K562 (cell line): ENCODE measurements around the gene RNF175. TPM values are rescaled to one million over a fixed set of nuclear protein-coding genes. Genes with fewer than 3 reads are reported as not detected.

ENCODE experiments used
- ATAC-seq: fragments of 200-7000 bp; cut with Tn5 transposase; 3 replicates; pipeline ENCODE4 v1.9.1; 2020; ENCODE audit warnings: moderate library complexity
- BruUV-seq: library from RNA; stranded (reverse); fragments of 400-500 nt; replicated peaks from 2 replicates; lab custom pipeline; 2021; lab: Mats Ljungman, UMichigan
- CTCF ChIA-PET: fragments of 300-600 bp; formaldehyde crosslinking; extraction: SDS; loops from one replicate; lab custom pipeline; 2021; ENCODE audit warnings: low intra/inter-chr PET ratio; lab: Yijun Ruan, JAX
- POLR2A ChIA-PET: fragments of 300-600, 350-650 bp; sonication (Branson Sonifier 250); formaldehyde crosslinking; extraction: SDS; loops from one replicate; lab custom pipeline; 2021; ENCODE audit warnings: antibody characterized with exemption, inconsistent platforms; lab: Yijun Ruan, JAX
- DNase-seq, 4 experiments: peaks; one replicate each; pipeline versions ENCODE4 v3.0.0 to v3.0.0-alpha.2; 2011 to 2018; ENCODE audit warnings: low spot score in 3 of 4, mixed read lengths in 3 of 4; ENCODE audit errors: extremely low read depth in 1 of 4
- FAIRE-seq: peaks from 2 replicates; lab custom pipeline; 2011; peaks lifted over from hg19 to GRCh38; lab: Jason Lieb, UNC
- H2AFZ ChIP-seq: 2 replicates; pipeline ENCODE4 v1.6.0; 2011; ENCODE audit warnings: low read depth, low read length, control low read depth, inconsistent platforms
- H3K27ac ChIP-seq: fragments of 200-600 bp; 3 replicates; pipeline ENCODE4 v1.8.0; 2011; ENCODE audit warnings: low read depth, mild to moderate bottlenecking, control low read depth, inconsistent platforms, low read length, moderate library complexity, mixed read lengths; ENCODE audit errors: extremely low read depth
- H3K27me3 ChIP-seq, 2 experiments: fragments of 300-600 bp in 1 of 2; 2 replicates in 1 of 2; 3 replicates in 1 of 2; pipeline versions ENCODE4 v1.6.0 to v1.8.0; 2011; ENCODE audit warnings: inconsistent platforms in 2 of 2, low read length in 2 of 2, mild to moderate bottlenecking in 1 of 2, mixed read lengths in 1 of 2, moderate library complexity in 1 of 2; ENCODE audit not compliant: control insufficient read depth in 2 of 2, insufficient read depth in 2 of 2
- H3K36me3 ChIP-seq: fragments of 300-600 bp; 3 replicates; pipeline ENCODE4 v1.8.0; 2011; ENCODE audit warnings: mild to moderate bottlenecking, low read length, inconsistent platforms; ENCODE audit not compliant: control insufficient read depth, insufficient read depth
- H3K4me1 ChIP-seq, 2 experiments: fragments of 200-600 bp in 1 of 2; replicated peaks in 1 of 2; 2 replicates in 1 of 2; 3 replicates in 1 of 2; pipeline versions ENCODE4 v1.5.1 to v1.8.0; 2011; ENCODE audit warnings: inconsistent platforms in 2 of 2, low read length in 2 of 2, mild to moderate bottlenecking in 1 of 2, mixed read lengths in 1 of 2, moderate library complexity in 1 of 2; ENCODE audit not compliant: control insufficient read depth in 2 of 2, insufficient read depth in 2 of 2
- H3K4me2 ChIP-seq: 2 replicates; pipeline ENCODE4 v1.6.1; 2011; ENCODE audit warnings: low read length, control low read depth, inconsistent platforms, mixed read lengths; ENCODE audit not compliant: insufficient read depth
- H3K4me3 ChIP-seq: fragments of 200-600 bp; sonication (generic), shearing (Covaris generic); 2 replicates; pipeline ENCODE4 v1.5.1; 2016; ENCODE audit warnings: control low read depth, inconsistent platforms
- H3K79me2 ChIP-seq: fragments of 200-600 bp; 3 replicates; pipeline ENCODE4 v1.8.0; 2011; ENCODE audit warnings: low read length, inconsistent platforms; ENCODE audit not compliant: control insufficient read depth, insufficient read depth
- H3K9ac ChIP-seq, 2 experiments: 2 replicates each; pipeline versions ENCODE4 v1.6.0 to v1.6.1; 2011; ENCODE audit warnings: low read depth in 2 of 2, low read length in 2 of 2, control low read depth in 1 of 2, inconsistent platforms in 1 of 2, mild to moderate bottlenecking in 1 of 2, mixed read lengths in 1 of 2; ENCODE audit not compliant: insufficient read depth in 1 of 2
- H3K9me1 ChIP-seq: one replicate; pipeline ENCODE4 v1.6.0; 2011; ENCODE audit warnings: inconsistent platforms, mild to moderate bottlenecking, low read length, moderate library complexity; ENCODE audit not compliant: control insufficient read depth, insufficient read depth
- H3K9me3 ChIP-seq: replicated peaks from 2 replicates; pipeline ENCODE4 v1.5.1; 2011; ENCODE audit warnings: low read depth, low read length, inconsistent platforms; ENCODE audit not compliant: control insufficient read depth, insufficient read depth
- H4K20me1 ChIP-seq: replicated peaks from 2 replicates; pipeline ENCODE4 v1.6.1; 2011; ENCODE audit warnings: low read length, inconsistent platforms, mixed read lengths; ENCODE audit not compliant: control insufficient read depth, insufficient read depth
- ZNF778 ChIP-seq: fragments of 450-650 bp; formaldehyde crosslinking; IDR thresholded peaks from 2 replicates; pipeline ENCODE4 v1.4.0; 2020; ENCODE audit warnings: mild to moderate bottlenecking, moderate library complexity
- WGBS: fragments of 100-300 bp; shearing (Covaris generic); methylation state at CpG from one replicate; pipeline ENCODE4 v1.1.6; 2016; ENCODE audit warnings: low coverage, mixed read lengths; ENCODE audit not compliant: insufficient coverage; ENCODE audit errors: missing lambda C conversion rate; 5-methylcytosine and 5-hydroxymethylcytosine counted together
- in situ Hi-C: fragments of 300-500 bp; cut with MboI; formaldehyde crosslinking; loops from 4 replicates; pipeline ENCODE4 v1.15.0; 2018; ENCODE audit warnings: inconsistent platforms, mixed read lengths
- intact Hi-C: fragments of 100-400 bp; cut with micrococcal nuclease; formaldehyde crosslinking; loops from 2 replicates; pipeline ENCODE4 v1.14.2; 2022
- polyA plus RNA-seq, 8 experiments: library from polyadenylated mRNA; depleted of rRNA in 4 of 8; stranded (reverse) in 5 of 8; unstranded in 3 of 8; fragments of >200 nt; fragmentation: Nextera tagmentation in 2 of 8; fragmentation: Illumina TruSeq in 1 of 8; extraction: Ambion mirVana in 2 of 8; extraction: Trizol in 1 of 8; gene quantifications; 2 replicates each; pipeline versions ENCODE4 v1.2.1 to v1.2.3, GENCODE V29; 2011 to 2014; ENCODE audit warnings: inconsistent platforms in 1 of 8, missing spikeins in 1 of 8
- total RNA-seq, 7 experiments: library from RNA; depleted of rRNA in 6 of 7; stranded (reverse); fragments of >200 nt in 6 of 7; fragmentation: Illumina TruSeq in 2 of 7; extraction: Trizol in 2 of 7; gene quantifications; 2 replicates each; pipeline versions ENCODE4 v1.2.1 to v1.2.3, GENCODE V29; 2011 to 2021; ENCODE audit warnings: low replicate concordance in 1 of 7
- TF ChIP-seq, protein P1 (sequence below): sonication (generic); formaldehyde crosslinking; IDR thresholded peaks from 2 replicates; pipeline ENCODE4 v1.8.0; 2023; ENCODE audit warnings: missing genetic modification reagents, mild to moderate bottlenecking, borderline replicate concordance

Gene RNF175
- total and polyA plus RNA-seq, 9 of the 15 experiments (the other 6 are each of a cell fraction or from before 2014, with no cell fraction given), result not detected

DNA sequence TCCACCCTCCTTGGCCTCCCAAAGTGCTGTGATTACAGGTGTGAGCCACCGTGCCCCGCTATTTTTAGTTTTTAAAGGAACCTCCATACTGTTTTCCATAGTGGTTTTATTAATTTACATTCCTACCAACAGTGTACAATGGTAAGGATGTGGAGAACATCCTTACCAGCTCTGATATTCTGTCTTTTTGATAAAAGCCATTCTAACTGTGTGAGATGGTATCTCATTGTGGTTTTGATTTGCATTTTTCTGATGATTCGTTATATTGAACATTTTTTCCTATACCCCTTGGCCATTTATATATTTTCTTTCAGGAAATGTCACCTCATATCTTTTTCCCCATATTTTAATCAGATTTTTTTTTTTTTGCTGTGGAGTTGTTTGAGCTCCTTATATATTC, 90.0 kb downstream of the RNF175 start:
- 0% methylated on average over 3 of the region's 3 CpGs for WGBS
- H3K36me3 ChIP-seq, result no peaks in the 10 kb centered on the region
- no TSS peak for BruUV-seq
- H3K9me3 ChIP-seq, result no peaks in the 10 kb centered on the region; the same call in 1 of the 2 replicates
- no peak overlapping the region for H3K27ac ChIP-seq
- no peak overlapping the region for H2AFZ ChIP-seq
- no peaks in the 10 kb centered on the region for H3K9me1 ChIP-seq
- FAIRE-seq (no peak), ATAC-seq (no peak), DNase-seq (no peak)
- no peaks in the 10 kb centered on the region for H3K4me1 ChIP-seq
- TF ChIP-seq ZNF778, result no peak
- TF ChIP-seq, protein P1, sequence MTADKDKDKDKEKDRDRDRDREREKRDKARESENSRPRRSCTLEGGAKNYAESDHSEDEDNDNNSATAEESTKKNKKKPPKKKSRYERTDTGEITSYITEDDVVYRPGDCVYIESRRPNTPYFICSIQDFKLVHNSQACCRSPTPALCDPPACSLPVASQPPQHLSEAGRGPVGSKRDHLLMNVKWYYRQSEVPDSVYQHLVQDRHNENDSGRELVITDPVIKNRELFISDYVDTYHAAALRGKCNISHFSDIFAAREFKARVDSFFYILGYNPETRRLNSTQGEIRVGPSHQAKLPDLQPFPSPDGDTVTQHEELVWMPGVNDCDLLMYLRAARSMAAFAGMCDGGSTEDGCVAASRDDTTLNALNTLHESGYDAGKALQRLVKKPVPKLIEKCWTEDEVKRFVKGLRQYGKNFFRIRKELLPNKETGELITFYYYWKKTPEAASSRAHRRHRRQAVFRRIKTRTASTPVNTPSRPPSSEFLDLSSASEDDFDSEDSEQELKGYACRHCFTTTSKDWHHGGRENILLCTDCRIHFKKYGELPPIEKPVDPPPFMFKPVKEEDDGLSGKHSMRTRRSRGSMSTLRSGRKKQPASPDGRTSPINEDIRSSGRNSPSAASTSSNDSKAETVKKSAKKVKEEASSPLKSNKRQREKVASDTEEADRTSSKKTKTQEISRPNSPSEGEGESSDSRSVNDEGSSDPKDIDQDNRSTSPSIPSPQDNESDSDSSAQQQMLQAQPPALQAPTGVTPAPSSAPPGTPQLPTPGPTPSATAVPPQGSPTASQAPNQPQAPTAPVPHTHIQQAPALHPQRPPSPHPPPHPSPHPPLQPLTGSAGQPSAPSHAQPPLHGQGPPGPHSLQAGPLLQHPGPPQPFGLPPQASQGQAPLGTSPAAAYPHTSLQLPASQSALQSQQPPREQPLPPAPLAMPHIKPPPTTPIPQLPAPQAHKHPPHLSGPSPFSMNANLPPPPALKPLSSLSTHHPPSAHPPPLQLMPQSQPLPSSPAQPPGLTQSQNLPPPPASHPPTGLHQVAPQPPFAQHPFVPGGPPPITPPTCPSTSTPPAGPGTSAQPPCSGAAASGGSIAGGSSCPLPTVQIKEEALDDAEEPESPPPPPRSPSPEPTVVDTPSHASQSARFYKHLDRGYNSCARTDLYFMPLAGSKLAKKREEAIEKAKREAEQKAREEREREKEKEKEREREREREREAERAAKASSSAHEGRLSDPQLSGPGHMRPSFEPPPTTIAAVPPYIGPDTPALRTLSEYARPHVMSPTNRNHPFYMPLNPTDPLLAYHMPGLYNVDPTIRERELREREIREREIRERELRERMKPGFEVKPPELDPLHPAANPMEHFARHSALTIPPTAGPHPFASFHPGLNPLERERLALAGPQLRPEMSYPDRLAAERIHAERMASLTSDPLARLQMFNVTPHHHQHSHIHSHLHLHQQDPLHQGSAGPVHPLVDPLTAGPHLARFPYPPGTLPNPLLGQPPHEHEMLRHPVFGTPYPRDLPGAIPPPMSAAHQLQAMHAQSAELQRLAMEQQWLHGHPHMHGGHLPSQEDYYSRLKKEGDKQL (CRISPR knock-in tag), result no peak
- no peak overlapping the region for H3K4me3 ChIP-seq
- no peaks in the 10 kb centered on the region for H3K27me3 ChIP-seq
- POLR2A ChIA-PET, result no interaction called here
- H3K79me2 ChIP-seq, result no peaks in the 10 kb centered on the region
- in situ Hi-C loops (no loop called here), intact Hi-C loops (no loop called here)
- CTCF ChIA-PET, result no interaction called here
- H4K20me1 ChIP-seq, result no peaks in the 10 kb centered on the region
- H3K4me2 ChIP-seq, result no peak overlapping the region
- no peak overlapping the region for H3K9ac ChIP-seq
